Measurements from ENCODE around the gene NDUFS4.
A peak's percentile ranks its signal among the peaks of the same experiment; 100 is the strongest.
"Not testable (repeated sequence)": the region's sequence is repeated elsewhere in the genome, so short reads cannot be mapped to it uniquely, and the experiment has no call there.

NDUFS4 gene

GRCh38 chr5:53560506-53561191 is at the start of gene NDUFS4:
TSS of gene NDUFS4 (plus strand) at chr5:53560639. CDS start at chr5:53560663, 24 bp downstream.
- DNase-seq = peak; percentile 59 to 76

GRCh38 chr5:53512539-53512938 is 47.9 kb upstream of the NDUFS4 start:
- DNase-seq = no peak

- no peak for DNase-seq
These were observed 44.5 kb upstream of the NDUFS4 start for GRCh38 chr5:53515988-53516387.

- DNase-seq = no peak
These were observed 39.6 kb upstream of the NDUFS4 start for GRCh38 chr5:53520813-53521212.

GRCh38 chr5:53537711-53538110 is 22.7 kb upstream of the NDUFS4 start:
- DNase-seq = no peak

- DNase-seq = not testable (repeated sequence)
These were observed 19.7 kb upstream of the NDUFS4 start for GRCh38 chr5:53540739-53541138.

- DNase-seq = no peak
These were observed 18.6 kb upstream of the NDUFS4 start for GRCh38 chr5:53541859-53542258.

GRCh38 chr5:53542926-53543325 is 17.5 kb upstream of the NDUFS4 start:
- no peak for DNase-seq

GRCh38 chr5:53543401-53543800 is 17.0 kb upstream of the NDUFS4 start:
- no peak for DNase-seq

GRCh38 chr5:53545744-53546143 is 14.7 kb upstream of the NDUFS4 start:
- DNase-seq = no peak

GRCh38 chr5:53547226-53547625 is 13.2 kb upstream of the NDUFS4 start:
- no peak for DNase-seq

- DNase-seq = not testable (repeated sequence)
These were observed 11.9 kb upstream of the NDUFS4 start for GRCh38 chr5:53548501-53548900.

GRCh38 chr5:53549792-53550191 is 10.6 kb upstream of the NDUFS4 start:
- no peak for DNase-seq

GRCh38 chr5:53552561-53552960 is 7.9 kb upstream of the NDUFS4 start:
- DNase-seq = peak in 1 of 2 experiments; percentile 8

GRCh38 chr5:53554444-53554843 is 6.0 kb upstream of the NDUFS4 start:
- no peak for DNase-seq

- no peak for DNase-seq
These were observed 5.3 kb upstream of the NDUFS4 start for GRCh38 chr5:53555160-53555559.

GRCh38 chr5:53556001-53556400 is 4.4 kb upstream of the NDUFS4 start:
- DNase-seq = no peak

- no peak for DNase-seq
These were observed 3.1 kb upstream of the NDUFS4 start for GRCh38 chr5:53557386-53557785.

GRCh38 chr5:53558966-53559365 is 1.5 kb upstream of the NDUFS4 start:
- DNase-seq = no peak

GRCh38 chr5:53560028-53560427 is 411 bp upstream of the NDUFS4 start:
- DNase-seq = peak in 1 of 2 experiments; percentile 18

GRCh38 chr5:53568401-53568800 is 8.0 kb downstream of the NDUFS4 start:
- DNase-seq = no peak

GRCh38 chr5:53568871-53569270 is 8.4 kb downstream of the NDUFS4 start:
- DNase-seq = peak; percentile 4 to 69

- DNase-seq = no peak
These were observed 9.0 kb downstream of the NDUFS4 start for GRCh38 chr5:53569453-53569852.

- DNase-seq = no peak
These were observed 11.0 kb downstream of the NDUFS4 start for GRCh38 chr5:53571403-53571802.

- DNase-seq = no peak
These were observed 14.7 kb downstream of the NDUFS4 start for GRCh38 chr5:53575101-53575500.

All from NCI-H524 (cell line).